ENCODE measurements around the gene YIPF1.

- TF ChIP-seq CTCF (IDR thresholded peaks at IDR 0.05; ENCODE audit: low read length) = no peak
- TF ChIP-seq EZH2 (optimal IDR thresholded peaks at IDR 0.05; ENCODE audit: low read depth, low read length) = no peak
Observed at GRCh38 chr1:53895421-53895820, 5.8 kb upstream of the YIPF1 start.
